ENCODE measurements around the gene DET1. TPM values are rescaled to one million over a fixed set of nuclear protein-coding genes. Genes with fewer than 3 reads are reported as not detected.

Gene DET1
- total and polyA plus RNA-seq, 9 donors = 10.0 to 22.8 (median 14.2) TPM

GRCh38 chr15:88537591-88538317, 8.7 kb downstream of the DET1 start:
- Histone ChIP-seq H3K27ac (no peak overlapping the region), H3K4me3 (no peak overlapping the region), H3K9me3 (no peaks in the 10 kb centered on the region), H3K27me3 (no peaks in the 10 kb centered on the region), H3K36me3 (no peaks in the 10 kb centered on the region), H3K4me1 (ENCODE audit: insufficient read depth) (peaks cover 2% of the 10 kb centered on the region)
- intact Hi-C loops (cut with DNase I) = no loop called here
- 88 to 93% (median 90%) methylated on average over 7 of the region's 7 CpGs for WGBS, 3 donors
- no peak for TF ChIP-seq CTCF (IDR thresholded peaks at IDR 0.05)
- TF ChIP-seq POLR2A (IDR thresholded peaks at IDR 0.05) = no peak
- no peak for TF ChIP-seq EP300 (IDR thresholded peaks at IDR 0.05)
- DNase-seq = no peak

- H3K27me3 ChIP-seq = no peaks in the 10 kb centered on the region
- H3K36me3 ChIP-seq = no peaks in the 10 kb centered on the region
- H3K4me1 ChIP-seq (ENCODE audit: insufficient read depth) = no peaks in the 10 kb centered on the region
- no peak for DNase-seq
- intact Hi-C loops (cut with DNase I) = no loop called here
- TF ChIP-seq POLR2A (IDR thresholded peaks at IDR 0.05) = no peak
- no peak for TF ChIP-seq EP300 (IDR thresholded peaks at IDR 0.05)
- no peak for TF ChIP-seq CTCF (IDR thresholded peaks at IDR 0.05)
- H3K27ac ChIP-seq = no peak overlapping the region
- H3K4me3 ChIP-seq = no peak overlapping the region
- no peaks in the 10 kb centered on the region for H3K9me3 ChIP-seq
- WGBS, 3 donors = 99% methylated on average over 3 of the region's 3 CpGs
Observed at GRCh38 chr15:88535607-88536313, 10.7 kb downstream of the DET1 start.

DNA sequence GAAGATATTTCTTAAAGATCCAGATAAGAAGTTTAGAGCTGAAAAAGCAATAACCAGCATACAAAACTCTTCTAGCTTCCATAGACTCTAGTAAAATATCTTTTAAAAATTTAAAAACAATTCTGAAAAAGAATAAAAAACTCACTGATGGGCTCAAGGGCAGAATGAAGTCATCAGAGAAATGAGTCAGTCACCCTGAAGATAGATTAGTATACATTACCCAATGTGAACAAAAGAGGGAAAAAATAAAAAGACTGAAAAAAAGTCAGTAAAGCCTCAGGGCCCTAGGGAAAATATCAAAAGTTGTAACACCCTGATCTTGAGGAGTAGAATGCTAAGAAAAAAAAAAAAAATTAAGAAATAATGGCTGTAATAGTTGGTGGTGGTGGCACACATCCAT, 11.4 kb downstream of the DET1 start:
- no peak overlapping the region for H3K4me3 ChIP-seq
- no peaks in the 10 kb centered on the region for H3K4me1 ChIP-seq (ENCODE audit: insufficient read depth)
- H3K36me3 ChIP-seq = no peaks in the 10 kb centered on the region
- no peaks in the 10 kb centered on the region for H3K9me3 ChIP-seq
- H3K27ac ChIP-seq = no peak overlapping the region
- intact Hi-C loops (cut with DNase I) = no loop called here
- no peaks in the 10 kb centered on the region for H3K27me3 ChIP-seq
- TF ChIP-seq POLR2A (IDR thresholded peaks at IDR 0.05) = no peak
- DNase-seq = no peak

DNA sequence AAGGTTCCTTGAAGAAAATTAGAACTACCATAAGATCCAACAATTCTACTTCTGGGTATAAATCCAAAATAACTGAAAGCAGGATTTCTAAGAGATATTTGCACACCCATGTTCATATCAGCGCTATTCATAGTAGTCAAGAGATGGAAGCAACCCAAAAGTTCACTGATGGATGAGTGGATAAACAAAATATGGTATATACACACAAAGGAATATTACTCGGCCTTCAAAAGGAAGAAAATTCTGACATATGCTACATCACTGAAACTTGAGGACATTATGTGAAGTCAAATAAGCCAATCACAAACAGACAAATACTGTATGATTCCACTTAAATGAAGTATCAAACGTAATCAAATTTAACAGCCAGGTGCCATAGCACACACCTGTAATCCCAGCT, 13.1 kb downstream of the DET1 start:
- no peak for DNase-seq
- no peaks in the 10 kb centered on the region for H3K9me3 ChIP-seq
- no peaks in the 10 kb centered on the region for H3K27me3 ChIP-seq
- intact Hi-C loops (cut with DNase I) = no loop called here
- H3K27ac ChIP-seq = no peak overlapping the region
- H3K4me3 ChIP-seq = no peak overlapping the region
- WGBS, 3 donors = 79 to 97% (median 96%) methylated on average over 3 of the region's 3 CpGs
- TF ChIP-seq CTCF (IDR thresholded peaks at IDR 0.05) (no peak), POLR2A (IDR thresholded peaks at IDR 0.05) (no peak), EP300 (IDR thresholded peaks at IDR 0.05) (no peak)
- no peaks in the 10 kb centered on the region for H3K4me1 ChIP-seq (ENCODE audit: insufficient read depth)
- H3K36me3 ChIP-seq = no peaks in the 10 kb centered on the region

DNA sequence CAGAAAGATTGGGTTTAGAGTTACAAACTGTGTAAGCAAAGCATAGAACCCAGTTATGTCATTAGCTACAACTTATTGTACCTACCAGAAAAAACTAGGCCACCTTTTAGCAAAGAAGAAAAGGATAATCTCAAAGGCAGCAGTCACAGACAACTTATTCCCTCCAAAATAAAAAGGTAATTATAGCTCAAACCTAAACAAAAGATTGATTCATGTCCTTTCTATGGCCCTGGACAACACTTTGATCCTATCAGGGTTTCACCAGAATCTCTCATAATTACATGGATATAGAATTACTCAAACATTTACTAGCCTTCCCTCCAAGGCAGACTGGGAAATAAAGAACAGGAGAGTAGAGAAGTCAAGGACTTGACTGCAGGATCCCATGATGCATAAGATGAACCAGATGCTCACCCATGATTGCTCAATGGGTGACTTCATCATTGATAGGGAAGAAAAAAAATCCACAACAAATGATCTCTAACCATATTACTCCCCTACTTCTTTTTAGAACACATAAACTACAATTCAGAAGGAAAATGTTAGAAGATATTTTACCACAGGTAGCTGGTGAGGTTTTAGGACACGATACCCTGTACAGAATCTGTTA, 17.4 kb downstream of the DET1 start:
- H3K36me3 ChIP-seq = no peaks in the 10 kb centered on the region
- no peak overlapping the region for H3K27ac ChIP-seq
- H3K4me1 ChIP-seq (ENCODE audit: insufficient read depth) = no peaks in the 10 kb centered on the region
- H3K4me3 ChIP-seq = no peak overlapping the region
- no peaks in the 10 kb centered on the region for H3K9me3 ChIP-seq
- intact Hi-C loops (cut with DNase I) = no loop called here
- WGBS, 3 donors = 95 to 100% (median 100%) methylated on average over 1 of the region's 1 CpG
- TF ChIP-seq POLR2A (IDR thresholded peaks at IDR 0.05) (no peak), CTCF (IDR thresholded peaks at IDR 0.05) (no peak), EP300 (IDR thresholded peaks at IDR 0.05) (no peak)
- no peaks in the 10 kb centered on the region for H3K27me3 ChIP-seq
- DNase-seq = no peak

Measured in ovary (tissue), 9 donors.